ENCODE measurements around the gene PPIP5K2.
A peak's percentile ranks its signal among the peaks of the same experiment; 100 is the strongest.

Gene PPIP5K2

GRCh38 chr5:103255691-103256090 lies 135.6 kb downstream of the PPIP5K2 start:
- no peak for FAIRE-seq

DNA sequence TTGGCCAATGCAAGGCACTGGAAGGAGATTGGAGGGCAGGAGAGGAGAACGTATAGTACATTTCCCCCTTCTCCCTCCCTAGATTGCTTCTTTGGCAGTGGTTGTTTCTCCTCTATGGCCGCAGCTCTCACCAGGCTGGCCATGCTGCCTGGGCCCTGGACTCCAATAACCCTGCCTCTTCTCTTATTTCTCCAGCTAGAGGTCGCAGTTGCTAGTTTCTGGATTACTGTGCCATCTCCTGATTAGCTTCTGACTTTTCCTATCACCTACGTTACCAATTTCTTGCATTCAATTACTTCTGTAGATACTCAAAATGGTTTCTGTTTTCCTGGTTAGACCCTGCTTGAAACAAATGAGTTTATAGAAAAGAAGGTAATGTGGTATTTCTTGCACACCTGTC lies 136.1 kb downstream of the PPIP5K2 start:
- FAIRE-seq = no peak

DNA sequence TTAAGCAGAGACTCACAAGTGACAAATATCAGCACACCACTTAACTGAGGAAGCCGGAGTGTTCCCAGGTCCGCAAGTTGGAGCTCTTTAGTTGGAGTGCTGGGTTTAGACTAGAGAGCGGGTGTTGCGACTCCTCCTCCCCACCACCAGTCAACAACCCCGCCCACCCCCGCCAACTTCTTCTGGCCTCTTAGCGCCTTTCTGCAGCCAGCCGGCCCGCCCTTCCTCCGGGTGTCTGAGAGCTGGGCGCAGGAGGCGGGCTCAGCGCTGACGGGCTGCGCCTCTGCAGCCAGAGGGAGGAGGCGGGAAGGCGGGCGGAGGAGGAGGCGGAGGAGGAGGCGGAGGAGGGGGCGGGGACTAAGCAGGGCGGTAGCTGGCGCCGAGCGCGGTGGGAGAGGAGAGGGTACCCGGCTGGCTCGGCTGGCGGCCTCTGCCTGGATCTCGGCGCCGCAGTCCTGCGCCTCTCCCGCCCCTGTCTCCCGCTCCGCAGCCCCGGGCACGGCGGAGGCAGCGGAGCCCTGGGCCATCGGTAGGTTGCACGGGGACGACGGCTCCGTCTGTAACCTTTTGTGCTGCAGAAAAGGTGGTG lies 138.4 kb downstream of the PPIP5K2 start, which contains the start of gene MACIR:
Gene MACIR, plus strand, starts transcription at position 396 of the 589 bp plus-strand sequence. CDS start 17,157 bp downstream, outside the sequence.
- FAIRE-seq = peak; percentile 76

- no peak for FAIRE-seq
Observed at GRCh38 chr5:103258957-103259704, 139.0 kb downstream of the PPIP5K2 start.

DNA sequence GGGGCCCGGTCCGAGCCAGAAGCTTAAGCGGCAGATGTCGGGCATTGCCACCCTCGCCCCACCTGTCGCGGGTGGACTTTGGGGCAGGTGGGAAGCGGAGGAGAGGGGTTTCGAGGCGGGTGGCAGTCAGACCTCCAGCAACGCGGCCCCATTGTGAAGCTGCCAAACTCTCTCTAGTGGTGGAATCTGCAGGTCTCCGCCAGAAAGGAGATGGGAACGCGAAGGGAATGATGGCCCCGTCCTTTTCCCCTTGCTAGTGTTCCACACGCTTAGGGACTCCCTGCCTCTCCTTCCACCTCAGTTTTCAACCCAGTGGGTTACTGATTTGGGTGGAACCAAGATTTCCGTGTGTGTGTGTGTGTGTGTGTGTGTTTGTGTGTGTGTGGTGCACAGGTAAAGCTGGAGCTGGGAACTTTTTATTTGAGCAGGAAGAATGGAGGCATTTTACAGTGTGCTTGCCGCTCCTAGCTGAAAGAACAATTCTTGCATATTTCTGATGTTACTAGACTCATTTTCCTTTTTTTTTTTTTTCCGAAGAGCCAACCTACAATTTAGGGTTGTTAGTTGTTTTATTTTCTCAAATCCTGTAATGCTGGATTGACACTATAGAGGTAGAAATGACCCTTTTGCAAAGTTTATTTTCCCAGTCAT lies 139.7 kb downstream of the PPIP5K2 start:
- FAIRE-seq = no peak

GRCh38 chr5:103260951-103261350 lies 140.8 kb downstream of the PPIP5K2 start:
- FAIRE-seq = no peak

All from endometrium (tissue), 2 donors.